ENCODE measurements around the gene ATG4B. TPM values are rescaled to one million over a fixed set of nuclear protein-coding genes. Genes with fewer than 3 reads are reported as not detected.
"Not testable (repeated sequence)": the region's sequence is repeated elsewhere in the genome, so short reads cannot be mapped to it uniquely, and the experiment has no call there.

The ATG4B gene
- total RNA-seq, result 50.4 TPM
- long read RNA-seq, transcript ATG4B-205 (13 exons, 2,878 nt), result major isoform, 48 of 106 reads
- long read RNA-seq, partial matches to known transcripts, result 37 of 106 reads
- long read RNA-seq, other reads (novel, unspliced or antisense), result 13 of 106 reads

- peak; percentile 96 for DNase-seq (ENCODE audit: low spot score)
Observed at GRCh38 chr2:241637018-241637794, at the start of gene ATG4B, which contains the start of gene THAP4. Gene ATG4B, plus strand, starts transcription at chr2:241637693. Its CDS starts 22 bp downstream, at chr2:241637715. Gene THAP4, minus strand, starts transcription at chr2:241637158. Its CDS starts 141 bp downstream, at chr2:241637017.

GRCh38 chr2:241589863-241590262 lies 47.6 kb upstream of the ATG4B start:
- not testable (repeated sequence) for DNase-seq (ENCODE audit: low spot score)

- DNase-seq (ENCODE audit: low spot score), result not testable (repeated sequence)
Observed at GRCh38 chr2:241590496-241591455, 46.7 kb upstream of the ATG4B start.

DNA sequence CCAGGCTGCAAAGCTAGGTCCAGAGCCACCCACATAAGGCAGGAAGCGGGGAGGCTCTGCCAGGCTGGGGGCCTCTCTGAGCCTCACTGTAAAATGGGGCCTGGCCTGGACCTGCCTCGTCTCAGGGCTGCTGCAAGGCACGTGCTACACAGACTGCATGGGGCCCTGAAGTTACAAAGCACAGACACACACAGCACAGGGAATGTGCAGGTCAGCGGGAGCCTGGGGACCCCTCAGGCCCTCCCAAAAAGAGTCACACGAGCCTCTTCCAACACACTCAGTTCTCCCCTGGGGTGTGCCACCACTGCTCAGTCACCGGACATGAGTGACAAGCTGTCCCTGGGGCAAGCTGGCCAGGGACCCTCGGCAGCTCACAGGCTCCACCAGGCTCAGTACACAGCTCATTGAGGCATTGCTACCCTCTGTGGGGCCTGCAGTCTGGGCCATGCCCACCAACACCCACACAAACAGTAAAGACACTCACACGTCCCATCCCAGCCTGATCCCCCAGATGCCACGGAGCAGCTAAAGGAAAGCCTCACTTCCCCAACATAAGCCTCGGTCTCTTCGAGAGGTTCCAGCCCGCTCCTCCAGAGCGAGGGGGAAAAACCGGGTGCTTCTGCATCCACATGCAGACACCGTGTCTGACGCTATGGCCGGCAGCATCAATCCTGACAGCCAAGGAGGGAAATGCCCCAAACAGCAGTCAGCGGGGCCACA lies 45.2 kb upstream of the ATG4B start:
- DNase-seq (ENCODE audit: low spot score), result no peak

DNA sequence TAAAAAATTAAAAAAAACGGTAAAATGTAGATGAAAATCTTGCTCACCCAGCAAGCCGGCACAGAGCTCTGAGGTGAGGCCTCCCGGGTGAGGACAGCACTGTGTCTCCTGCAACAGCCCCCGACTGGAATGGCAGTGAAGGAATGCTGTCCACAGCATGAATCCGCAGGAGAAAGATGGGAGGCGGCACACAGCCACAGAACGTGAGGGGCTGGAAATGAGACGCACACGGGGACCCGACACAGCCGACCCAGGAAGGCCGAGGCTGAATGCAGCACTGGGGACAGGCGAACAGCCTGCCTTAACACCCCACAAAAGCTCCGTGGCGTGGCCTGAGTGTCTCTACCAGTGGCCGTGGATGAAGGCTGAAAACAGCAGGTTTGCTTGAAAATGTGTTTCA lies 44.2 kb upstream of the ATG4B start:
- DNase-seq (ENCODE audit: low spot score), result no peak

- DNase-seq (ENCODE audit: low spot score), result no peak
Observed at GRCh38 chr2:241595600-241596140, 41.8 kb upstream of the ATG4B start.

GRCh38 chr2:241597561-241597960 lies 39.9 kb upstream of the ATG4B start:
- no peak for DNase-seq (ENCODE audit: low spot score)

- DNase-seq (ENCODE audit: low spot score), result no peak
Observed at GRCh38 chr2:241598061-241598460, 39.4 kb upstream of the ATG4B start.

DNA sequence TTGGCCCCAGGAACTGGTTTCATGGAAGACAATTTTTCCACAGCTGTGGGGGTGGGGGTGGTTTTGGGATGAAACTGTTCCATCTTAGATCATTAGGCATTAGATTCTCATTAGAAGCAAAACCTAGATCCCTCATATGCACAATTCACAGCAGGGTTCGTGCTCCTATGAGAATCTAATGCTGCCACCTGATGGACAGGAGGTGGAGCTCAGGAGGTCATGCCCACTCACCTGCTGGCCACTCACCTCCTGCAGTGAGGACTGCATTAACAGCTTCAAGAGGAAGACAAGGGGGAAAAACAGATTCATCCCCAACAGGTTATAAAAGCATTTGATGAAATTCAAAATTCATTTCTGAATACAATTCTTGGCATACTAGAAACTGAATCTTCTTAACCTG lies 39.0 kb upstream of the ATG4B start:
- DNase-seq (ENCODE audit: low spot score), result no peak

- DNase-seq (ENCODE audit: low spot score), result no peak
Observed at GRCh38 chr2:241599615-241600014, 37.9 kb upstream of the ATG4B start.

DNA sequence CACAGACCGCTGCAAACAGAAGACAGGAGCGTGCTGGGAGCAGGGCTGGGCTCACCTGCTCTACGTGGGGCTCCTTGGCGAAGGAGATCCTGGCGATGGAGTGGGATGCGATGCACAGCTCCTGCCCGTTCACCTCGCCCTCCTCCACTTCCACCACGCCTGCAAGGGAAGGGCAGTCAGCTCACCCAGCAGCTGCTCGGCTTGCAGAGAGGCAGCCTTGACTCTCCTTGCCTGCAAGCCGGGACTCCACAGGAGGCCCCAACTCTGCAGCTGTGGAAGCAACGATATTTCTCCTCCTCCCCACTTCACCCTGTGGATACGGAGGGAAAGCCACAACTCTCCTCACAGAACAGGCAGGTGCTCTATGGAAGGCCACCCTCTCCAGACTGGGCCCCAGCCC lies 35.7 kb upstream of the ATG4B start:
- no peak for DNase-seq (ENCODE audit: low spot score)

- no peak for DNase-seq (ENCODE audit: low spot score)
Observed at GRCh38 chr2:241602720-241603119, 34.8 kb upstream of the ATG4B start.

DNA sequence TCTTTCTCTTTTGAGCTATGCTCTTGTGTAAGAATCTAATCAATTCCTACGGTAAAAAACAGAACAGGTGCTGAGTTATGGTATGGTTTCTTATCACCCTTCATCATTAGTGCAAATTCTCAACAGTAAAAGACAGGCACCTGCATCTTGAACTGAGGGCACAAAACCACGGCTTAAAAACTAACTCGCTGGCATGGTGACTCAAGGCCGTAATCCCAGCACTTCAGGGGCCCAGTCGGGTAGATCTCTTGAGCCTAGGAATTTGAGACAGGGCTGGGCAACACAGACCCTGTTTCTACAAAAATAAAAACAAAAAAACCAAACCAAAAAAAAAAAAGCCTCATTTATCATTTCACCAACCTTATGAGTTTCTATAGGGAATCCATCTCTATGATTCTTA lies 33.8 kb upstream of the ATG4B start:
- DNase-seq (ENCODE audit: low spot score), result no peak

GRCh38 chr2:241606186-241606585 lies 31.3 kb upstream of the ATG4B start:
- DNase-seq (ENCODE audit: low spot score), result no peak

DNA sequence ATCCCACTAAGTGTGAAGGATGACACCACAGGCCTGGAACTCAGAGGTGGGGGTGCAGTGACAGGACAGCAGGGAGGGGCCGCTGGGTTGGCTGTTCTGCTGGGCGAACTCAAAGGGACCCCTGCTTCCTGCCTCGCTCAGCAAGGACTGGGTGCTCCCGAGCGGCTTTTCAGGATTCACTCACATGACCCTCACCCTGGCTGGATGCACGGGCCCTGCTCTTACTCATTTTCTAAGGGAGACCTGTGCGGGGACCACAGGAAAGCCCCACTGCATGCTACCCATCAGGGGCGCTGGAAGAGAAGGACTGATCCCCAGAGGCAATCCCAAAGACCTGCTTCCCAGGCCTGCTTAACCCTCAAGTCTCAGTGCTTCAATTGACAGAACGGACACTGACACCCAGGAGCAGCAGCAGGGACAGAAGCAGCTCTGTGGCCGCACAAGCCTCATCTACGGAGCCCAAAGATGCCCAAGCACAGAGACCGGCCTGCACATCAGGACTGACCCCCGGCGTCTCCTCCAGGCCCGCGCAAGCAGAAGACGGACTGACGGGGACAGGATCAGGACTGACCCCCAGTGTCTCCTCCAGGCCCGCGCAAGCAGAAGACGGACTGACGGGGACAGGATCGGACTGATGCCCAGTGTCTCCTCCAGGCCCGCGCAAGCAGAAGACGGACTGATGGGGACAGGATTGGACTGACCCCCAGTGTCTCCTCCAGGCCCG lies 30.2 kb upstream of the ATG4B start:
- DNase-seq (ENCODE audit: low spot score), result no peak

- DNase-seq (ENCODE audit: low spot score), result no peak
Observed at GRCh38 chr2:241608881-241609280, 28.6 kb upstream of the ATG4B start.

GRCh38 chr2:241609859-241610793 lies 27.4 kb upstream of the ATG4B start:
- DNase-seq (ENCODE audit: low spot score), result peak; percentile 95

GRCh38 chr2:241611062-241611461 lies 26.4 kb upstream of the ATG4B start:
- DNase-seq (ENCODE audit: low spot score), result no peak
